PC-3 (cell line): ENCODE results near the gene PIK3R3. TPM values are rescaled to one million over a fixed set of nuclear protein-coding genes. Genes with fewer than 3 reads are reported as not detected.

ENCODE experiments used
- ATAC-seq: fragments of 200-7000 bp; cut with Tn5 transposase; 2 replicates; pipeline ENCODE4 v1.9.1; 2020; ENCODE audit warnings: mild to moderate bottlenecking, moderate library complexity
- BruUV-seq: library from RNA; stranded (reverse); fragments of 400-500 nt; replicated peaks from 2 replicates; lab custom pipeline; 2021; lab: Mats Ljungman, UMichigan
- CTCF ChIA-PET: fragments of 300-600 bp; sonication (Branson Sonifier 250); formaldehyde crosslinking; loops from one replicate; lab custom pipeline; 2022; ENCODE audit warnings: antibody characterized with exemption; lab: Charles Lee
- POLR2A ChIA-PET: fragments of 300-600 bp; sonication (Branson Sonifier 250); formaldehyde crosslinking; loops from one replicate; lab custom pipeline; 2022; ENCODE audit warnings: antibody characterized with exemption; ENCODE audit not compliant: unreplicated experiment; lab: Charles Lee
- DNase-seq: peaks from one replicate; pipeline ENCODE4 v3.0.0-alpha.2; 2015
- H2AFZ ChIP-seq: fragments of 300-600 bp; sonication (generic); 2 replicates; pipeline ENCODE4 v1.6.0; 2016; ENCODE audit warnings: antibody characterized with exemption, low read length
- H3F3A ChIP-seq: fragments of 300-600 bp; sonication (generic); one replicate; pipeline ENCODE4 v1.6.0; 2017; ENCODE audit warnings: antibody characterized with exemption, low read length, control low read depth, mild to moderate bottlenecking; ENCODE audit not compliant: unreplicated experiment
- H3K27ac ChIP-seq: fragments of 300-600 bp; sonication (generic); 2 replicates; pipeline ENCODE4 v1.5.1; 2016; ENCODE audit warnings: mild to moderate bottlenecking, low read length
- H3K27me3 ChIP-seq: fragments of 300-600 bp; sonication (generic); 2 replicates; pipeline ENCODE4 v1.6.1; 2016; ENCODE audit warnings: low read length, mixed read lengths
- H3K36me3 ChIP-seq: fragments of 300-600 bp; sonication (generic); 2 replicates; pipeline ENCODE4 v1.6.1; 2016; ENCODE audit warnings: low read depth, mixed run types, low read length, mixed read lengths
- H3K4me1 ChIP-seq: fragments of 300-600 bp; sonication (generic); 2 replicates; pipeline ENCODE4 v1.5.1; 2016; ENCODE audit warnings: low read length; ENCODE audit not compliant: insufficient read depth
- H3K4me2 ChIP-seq: fragments of 300-600 bp; sonication (generic); 2 replicates; pipeline ENCODE4 v1.6.0; 2016; ENCODE audit warnings: low read length
- H3K4me3 ChIP-seq: fragments of 300-600 bp; sonication (generic); 2 replicates; pipeline ENCODE4 v1.5.1; 2016; ENCODE audit warnings: mild to moderate bottlenecking, low read length, mixed read lengths
- H3K79me2 ChIP-seq: fragments of 300-600 bp; sonication (generic); 2 replicates; pipeline ENCODE4 v1.6.1; 2017; ENCODE audit warnings: low read length, mixed read lengths
- H3K9ac ChIP-seq: fragments of 300-600 bp; sonication (generic); 2 replicates; pipeline ENCODE4 v1.6.0; 2016; ENCODE audit warnings: mild to moderate bottlenecking, low read length
- H3K9me2 ChIP-seq: fragments of 300-600 bp; sonication (generic); replicated peaks from 2 replicates; pipeline ENCODE4 v1.6.1; 2016; ENCODE audit warnings: mixed run types, low read length, mixed read lengths
- H3K9me3 ChIP-seq: fragments of 300-600 bp; sonication (generic); 2 replicates; pipeline ENCODE4 v1.6.1; 2016; ENCODE audit warnings: low read length, mixed read lengths
- H4K20me1 ChIP-seq: fragments of 300-600 bp; sonication (generic); 2 replicates; pipeline ENCODE4 v1.6.1; 2016; ENCODE audit warnings: low read length, mixed read lengths
- CTCF ChIP-seq: fragments of 300-600 bp; sonication (generic); conservative IDR thresholded peaks from 2 replicates; pipeline ENCODE4 v1.5.1; 2017; ENCODE audit warnings: antibody characterized with exemption, low read depth, mild to moderate bottlenecking, low read length
- EZH2 ChIP-seq: fragments of 300-600 bp; sonication (generic); IDR thresholded peaks from one replicate; pipeline ENCODE4 v1.6.1; 2017; ENCODE audit warnings: antibody characterized with exemption, mild to moderate bottlenecking, low read length; ENCODE audit not compliant: unreplicated experiment
- EZH2phosphoT487 ChIP-seq: fragments of 300-600 bp; sonication (generic); IDR thresholded peaks from 2 replicates; pipeline ENCODE4 v1.6.1; 2018; ENCODE audit warnings: mild to moderate bottlenecking, antibody characterized with exemption, low read length, borderline replicate concordance
- intact Hi-C: fragments of 100-400 bp; cut with micrococcal nuclease; formaldehyde crosslinking; loops from 2 replicates; pipeline ENCODE4 v1.9.0; 2023
- total RNA-seq: library from RNA; depleted of rRNA; stranded (reverse); fragments of >200 nt; gene quantifications from 2 replicates; pipeline ENCODE4 v1.2.3, GENCODE V29; 2014

PIK3R3 gene
- total RNA-seq, 1 experiment from 2014 or later: 17.7 TPM

- CTCF ChIA-PET: no interaction called here
- H3K9ac ChIP-seq: no peak within 1 kb of the TSS
- POLR2A ChIA-PET: no interaction called here
- no peaks in the 10 kb centered on the region for H4K20me1 ChIP-seq
- no peak for DNase-seq
- no peaks in the 10 kb centered on the region for H3K79me2 ChIP-seq
- no peaks in the 10 kb centered on the region for H3K36me3 ChIP-seq
- intact Hi-C loops: no loop called here
- H3K4me1 ChIP-seq: peaks cover 37% of the 10 kb centered on the region
- H3K4me3 ChIP-seq: no peak within 1 kb of the TSS
- H3K9me2 ChIP-seq: no peaks in the 10 kb centered on the region
- no TSS peak for BruUV-seq
- H3K27me3 ChIP-seq: no peaks in the 10 kb centered on the region
- TF ChIP-seq EZH2 (no peak), EZH2phosphoT487 (no peak), CTCF (no peak)
- H2AFZ ChIP-seq: no peak within 1 kb of the TSS
- H3F3A ChIP-seq: peaks cover 5% of the 10 kb centered on the region
- no peak for ATAC-seq
- no peak within 1 kb of the TSS for H3K27ac ChIP-seq
- H3K4me2 ChIP-seq: no peak within 1 kb of the TSS
- H3K9me3 ChIP-seq: no peaks in the 10 kb centered on the region
Measured at GRCh38 chr1:46176211-46176865, 43.9 kb upstream of the PIK3R3 start, which contains the start of gene P3R3URF. Gene P3R3URF, minus strand, starts transcription at chr1:46176488. Its CDS starts 17 bp downstream, at chr1:46176471.

GRCh38 chr1:46175243-46175642 lies 42.8 kb upstream of the PIK3R3 start:
- Histone ChIP-seq H3K4me3 (no peak overlapping the region), H3K27ac (no peak overlapping the region), H3F3A (no peaks in the 10 kb centered on the region), H3K4me1 (peaks cover 31% of the 10 kb centered on the region), H3K36me3 (no peaks in the 10 kb centered on the region), H3K79me2 (no peaks in the 10 kb centered on the region), H3K9me3 (no peaks in the 10 kb centered on the region), H3K27me3 (no peaks in the 10 kb centered on the region), H2AFZ (no peak overlapping the region), H3K4me2 (no peak overlapping the region), H4K20me1 (no peaks in the 10 kb centered on the region), H3K9ac (no peak overlapping the region), H3K9me2 (no peaks in the 10 kb centered on the region)
- CTCF ChIA-PET: no interaction called here
- no TSS peak for BruUV-seq
- DNase-seq: no peak
- POLR2A ChIA-PET: interaction anchor here (0.5 kb wide), 1 partner anchor 283 kb away, joined by 3 read pairs; no protein-coding TSS in a partner anchor
- ATAC-seq: no peak
- no peak for TF ChIP-seq EZH2phosphoT487
- TF ChIP-seq EZH2: no peak
- TF ChIP-seq CTCF: no peak
- intact Hi-C loops: no loop called here
